PC-3 (cell line): ENCODE data around the gene TIMM44. TPM values are rescaled to one million over a fixed set of nuclear protein-coding genes. Genes with fewer than 3 reads are reported as not detected.

Source experiments
- ATAC-seq: fragments of 200-7000 bp; cut with Tn5 transposase; 2 replicates; pipeline ENCODE4 v1.9.1; 2020; ENCODE audit warnings: mild to moderate bottlenecking, moderate library complexity
- BruUV-seq: library from RNA; stranded (reverse); fragments of 400-500 nt; replicated peaks from 2 replicates; lab custom pipeline; 2021; lab: Mats Ljungman, UMichigan
- CTCF ChIA-PET: fragments of 300-600 bp; sonication (Branson Sonifier 250); formaldehyde crosslinking; loops from one replicate; lab custom pipeline; 2022; ENCODE audit warnings: antibody characterized with exemption; lab: Charles Lee
- POLR2A ChIA-PET: fragments of 300-600 bp; sonication (Branson Sonifier 250); formaldehyde crosslinking; loops from one replicate; lab custom pipeline; 2022; ENCODE audit warnings: antibody characterized with exemption; ENCODE audit not compliant: unreplicated experiment; lab: Charles Lee
- DNase-seq: peaks from one replicate; pipeline ENCODE4 v3.0.0-alpha.2; 2015
- H2AFZ ChIP-seq: fragments of 300-600 bp; sonication (generic); 2 replicates; pipeline ENCODE4 v1.6.0; 2016; ENCODE audit warnings: antibody characterized with exemption, low read length
- H3F3A ChIP-seq: fragments of 300-600 bp; sonication (generic); one replicate; pipeline ENCODE4 v1.6.0; 2017; ENCODE audit warnings: antibody characterized with exemption, low read length, control low read depth, mild to moderate bottlenecking; ENCODE audit not compliant: unreplicated experiment
- H3K27ac ChIP-seq: fragments of 300-600 bp; sonication (generic); 2 replicates; pipeline ENCODE4 v1.5.1; 2016; ENCODE audit warnings: mild to moderate bottlenecking, low read length
- H3K27me3 ChIP-seq: fragments of 300-600 bp; sonication (generic); 2 replicates; pipeline ENCODE4 v1.6.1; 2016; ENCODE audit warnings: low read length, mixed read lengths
- H3K36me3 ChIP-seq: fragments of 300-600 bp; sonication (generic); 2 replicates; pipeline ENCODE4 v1.6.1; 2016; ENCODE audit warnings: low read depth, mixed run types, low read length, mixed read lengths
- H3K4me1 ChIP-seq: fragments of 300-600 bp; sonication (generic); 2 replicates; pipeline ENCODE4 v1.5.1; 2016; ENCODE audit warnings: low read length; ENCODE audit not compliant: insufficient read depth
- H3K4me2 ChIP-seq: fragments of 300-600 bp; sonication (generic); 2 replicates; pipeline ENCODE4 v1.6.0; 2016; ENCODE audit warnings: low read length
- H3K4me3 ChIP-seq: fragments of 300-600 bp; sonication (generic); 2 replicates; pipeline ENCODE4 v1.5.1; 2016; ENCODE audit warnings: mild to moderate bottlenecking, low read length, mixed read lengths
- H3K79me2 ChIP-seq: fragments of 300-600 bp; sonication (generic); 2 replicates; pipeline ENCODE4 v1.6.1; 2017; ENCODE audit warnings: low read length, mixed read lengths
- H3K9ac ChIP-seq: fragments of 300-600 bp; sonication (generic); 2 replicates; pipeline ENCODE4 v1.6.0; 2016; ENCODE audit warnings: mild to moderate bottlenecking, low read length
- H3K9me2 ChIP-seq: fragments of 300-600 bp; sonication (generic); replicated peaks from 2 replicates; pipeline ENCODE4 v1.6.1; 2016; ENCODE audit warnings: mixed run types, low read length, mixed read lengths
- H3K9me3 ChIP-seq: fragments of 300-600 bp; sonication (generic); 2 replicates; pipeline ENCODE4 v1.6.1; 2016; ENCODE audit warnings: low read length, mixed read lengths
- H4K20me1 ChIP-seq: fragments of 300-600 bp; sonication (generic); 2 replicates; pipeline ENCODE4 v1.6.1; 2016; ENCODE audit warnings: low read length, mixed read lengths
- CTCF ChIP-seq: fragments of 300-600 bp; sonication (generic); conservative IDR thresholded peaks from 2 replicates; pipeline ENCODE4 v1.5.1; 2017; ENCODE audit warnings: antibody characterized with exemption, low read depth, mild to moderate bottlenecking, low read length
- EZH2 ChIP-seq: fragments of 300-600 bp; sonication (generic); IDR thresholded peaks from one replicate; pipeline ENCODE4 v1.6.1; 2017; ENCODE audit warnings: antibody characterized with exemption, mild to moderate bottlenecking, low read length; ENCODE audit not compliant: unreplicated experiment
- EZH2phosphoT487 ChIP-seq: fragments of 300-600 bp; sonication (generic); IDR thresholded peaks from 2 replicates; pipeline ENCODE4 v1.6.1; 2018; ENCODE audit warnings: mild to moderate bottlenecking, antibody characterized with exemption, low read length, borderline replicate concordance
- intact Hi-C: fragments of 100-400 bp; cut with micrococcal nuclease; formaldehyde crosslinking; loops from 2 replicates; pipeline ENCODE4 v1.9.0; 2023
- total RNA-seq: library from RNA; depleted of rRNA; stranded (reverse); fragments of >200 nt; gene quantifications from 2 replicates; pipeline ENCODE4 v1.2.3, GENCODE V29; 2014

The TIMM44 gene
- total RNA-seq, 1 experiment from 2014 or later: 191 TPM

- Histone ChIP-seq H3K9ac (no peak overlapping the region), H3K4me3 (no peak overlapping the region), H3K4me2 (no peak overlapping the region), H3K9me2 (no peaks in the 10 kb centered on the region), H3K9me3 (no peaks in the 10 kb centered on the region), H3K27me3 (no peaks in the 10 kb centered on the region), H4K20me1 (no peaks in the 10 kb centered on the region), H2AFZ (no peak overlapping the region), H3K4me1 (peaks cover 7% of the 10 kb centered on the region), H3K79me2 (peaks cover 6% of the 10 kb centered on the region), H3K27ac (no peak overlapping the region), H3K36me3 (no peaks in the 10 kb centered on the region), H3F3A (no peaks in the 10 kb centered on the region)
- no TSS peak for BruUV-seq
- TF ChIP-seq CTCF (no peak), EZH2phosphoT487 (no peak), EZH2 (no peak)
- POLR2A ChIA-PET: no interaction called here
- CTCF ChIA-PET: interaction anchor here (0.6 kb wide), 1 partner anchor 499 kb away, joined by 3 read pairs; no protein-coding TSS in a partner anchor
- DNase-seq (no peak), ATAC-seq (no peak)
- intact Hi-C loops: no loop called here
Observed at GRCh38 chr19:7883796-7884570, 59.5 kb downstream of the TIMM44 start.

GRCh38 chr19:7883105-7883504 lies 60.4 kb downstream of the TIMM44 start:
- H3K4me2 ChIP-seq: no peak overlapping the region
- intact Hi-C loops: no loop called here
- no peaks in the 10 kb centered on the region for H3K9me2 ChIP-seq
- TF ChIP-seq EZH2phosphoT487: no peak
- no peak for TF ChIP-seq EZH2
- no peak for TF ChIP-seq CTCF
- H3K9me3 ChIP-seq: no peaks in the 10 kb centered on the region
- H3K36me3 ChIP-seq: no peaks in the 10 kb centered on the region
- H3K9ac ChIP-seq: no peak overlapping the region
- CTCF ChIA-PET: interaction anchor here (0.6 kb wide), 1 partner anchor 498 kb away, joined by 3 read pairs; no protein-coding TSS in a partner anchor
- POLR2A ChIA-PET: interaction anchor here (0.6 kb wide), 1 partner anchor 25 kb away, joined by 3 read pairs; no protein-coding TSS in a partner anchor
- peaks cover 2% of the 10 kb centered on the region; the same call in 1 of the 2 replicates for H3K4me1 ChIP-seq
- BruUV-seq: no TSS peak
- H3F3A ChIP-seq: no peaks in the 10 kb centered on the region
- DNase-seq (no peak), ATAC-seq (no peak)
- no peak overlapping the region for H2AFZ ChIP-seq
- no peak overlapping the region for H3K27ac ChIP-seq
- no peaks in the 10 kb centered on the region for H4K20me1 ChIP-seq
- H3K79me2 ChIP-seq: no peaks in the 10 kb centered on the region
- H3K27me3 ChIP-seq: no peaks in the 10 kb centered on the region
- no peak overlapping the region for H3K4me3 ChIP-seq

- Histone ChIP-seq H3K9me3 (no peaks in the 10 kb centered on the region), H3K4me2 (no peak overlapping the region), H3K27me3 (no peaks in the 10 kb centered on the region), H2AFZ (no peak overlapping the region), H3K9me2 (no peaks in the 10 kb centered on the region), H3K79me2 (no peaks in the 10 kb centered on the region), H3F3A (no peaks in the 10 kb centered on the region), H3K4me1 (no peaks in the 10 kb centered on the region), H3K4me3 (no peak overlapping the region), H3K9ac (no peak overlapping the region), H3K36me3 (no peaks in the 10 kb centered on the region), H3K27ac (no peak overlapping the region), H4K20me1 (no peaks in the 10 kb centered on the region)
- BruUV-seq: no TSS peak
- no peak for ATAC-seq
- no peak for DNase-seq
- POLR2A ChIA-PET: no interaction called here
- CTCF ChIA-PET: no interaction called here
- intact Hi-C loops: no loop called here
- TF ChIP-seq CTCF: no peak
Observed at GRCh38 chr19:7881910-7882309, 61.6 kb downstream of the TIMM44 start.
